ENCODE data around the gene MED16.

Gene MED16

DNA sequence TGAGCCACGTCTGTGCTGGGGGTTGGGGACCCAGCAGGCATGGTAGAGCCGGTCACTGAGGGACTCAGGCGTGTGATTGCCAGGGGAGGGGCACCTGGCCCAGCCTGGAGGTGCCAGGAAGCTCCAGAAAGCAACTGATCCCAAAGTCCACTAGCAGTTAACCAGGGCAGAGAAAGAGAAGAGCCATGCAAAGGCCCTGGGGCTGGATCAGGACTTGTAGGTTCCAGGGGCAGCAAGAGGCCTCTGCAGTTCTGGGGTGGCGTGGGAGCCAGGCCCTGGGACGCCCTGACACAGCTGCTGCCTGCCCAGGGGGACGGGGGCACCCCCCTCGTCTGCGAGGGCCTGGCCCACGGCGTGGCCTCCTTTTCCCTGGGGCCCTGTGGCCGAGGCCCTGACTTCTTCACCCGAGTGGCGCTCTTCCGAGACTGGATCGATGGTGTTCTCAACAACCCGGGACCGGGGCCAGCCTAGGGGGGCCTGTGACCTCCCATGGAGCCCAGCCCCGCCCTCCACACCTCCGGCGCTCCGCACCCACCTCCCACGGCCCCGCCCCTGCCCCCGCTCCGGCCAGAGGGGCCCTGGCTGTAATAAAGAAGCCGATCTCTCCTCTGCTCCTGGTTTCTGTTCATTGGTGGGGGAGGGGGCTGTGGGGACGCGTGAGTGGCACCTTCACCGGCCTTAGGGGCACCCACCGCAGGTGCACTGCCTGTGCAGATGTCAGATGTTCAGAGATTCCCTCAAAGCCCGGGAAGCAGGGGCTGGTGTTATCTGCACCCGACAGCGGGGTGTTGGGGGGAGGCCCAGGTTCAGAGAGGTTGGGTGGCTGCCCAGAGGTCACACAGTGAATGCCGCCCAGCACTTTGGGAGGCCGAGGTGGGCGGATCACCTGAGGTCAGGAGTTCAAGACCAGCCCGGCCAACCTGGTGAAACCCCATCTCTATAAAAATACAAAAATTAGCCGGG lies 61.3 kb downstream of the MED16 start:
- TF ChIP-seq GATA2 (IDR thresholded peaks at IDR 0.05; ENCODE audit: low read depth, low read length) (no peak), GATA3 (IDR thresholded peaks at IDR 0.05; ENCODE audit: low read depth, low read length) (no peak)

DNA sequence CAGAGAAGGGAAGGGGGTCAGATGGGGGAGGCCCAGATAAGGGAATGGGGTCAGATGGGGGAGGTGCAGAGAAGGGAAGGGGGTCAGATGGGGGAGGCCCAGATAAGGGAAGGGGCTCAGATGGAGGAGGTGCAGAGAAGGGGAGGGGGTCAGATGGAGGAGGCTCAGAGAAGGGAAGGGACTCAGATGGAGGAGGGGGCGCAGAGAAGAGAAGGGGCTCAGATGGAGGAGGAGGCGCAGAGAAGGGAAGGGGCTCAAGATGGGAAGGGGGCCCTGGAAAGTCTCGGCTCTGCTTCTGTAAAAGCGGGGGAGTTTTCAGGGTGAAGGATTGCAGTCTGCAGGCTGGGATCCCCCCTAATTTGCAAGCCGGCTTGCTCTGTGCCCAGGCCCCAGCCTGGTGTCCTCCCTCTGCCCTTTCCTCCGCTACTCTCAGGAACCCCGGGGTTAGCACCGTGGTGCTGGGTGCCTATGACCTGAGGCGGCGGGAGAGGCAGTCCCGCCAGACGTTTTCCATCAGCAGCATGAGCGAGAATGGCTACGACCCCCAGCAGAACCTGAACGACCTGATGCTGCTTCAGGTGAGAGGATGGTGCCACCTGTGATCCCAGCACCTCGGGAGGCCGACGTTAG lies 63.7 kb downstream of the MED16 start:
- TF ChIP-seq GATA2 (IDR thresholded peaks at IDR 0.05; ENCODE audit: low read depth, low read length) = no peak
- no peak for TF ChIP-seq GATA3 (IDR thresholded peaks at IDR 0.05; ENCODE audit: low read depth, low read length)

DNA sequence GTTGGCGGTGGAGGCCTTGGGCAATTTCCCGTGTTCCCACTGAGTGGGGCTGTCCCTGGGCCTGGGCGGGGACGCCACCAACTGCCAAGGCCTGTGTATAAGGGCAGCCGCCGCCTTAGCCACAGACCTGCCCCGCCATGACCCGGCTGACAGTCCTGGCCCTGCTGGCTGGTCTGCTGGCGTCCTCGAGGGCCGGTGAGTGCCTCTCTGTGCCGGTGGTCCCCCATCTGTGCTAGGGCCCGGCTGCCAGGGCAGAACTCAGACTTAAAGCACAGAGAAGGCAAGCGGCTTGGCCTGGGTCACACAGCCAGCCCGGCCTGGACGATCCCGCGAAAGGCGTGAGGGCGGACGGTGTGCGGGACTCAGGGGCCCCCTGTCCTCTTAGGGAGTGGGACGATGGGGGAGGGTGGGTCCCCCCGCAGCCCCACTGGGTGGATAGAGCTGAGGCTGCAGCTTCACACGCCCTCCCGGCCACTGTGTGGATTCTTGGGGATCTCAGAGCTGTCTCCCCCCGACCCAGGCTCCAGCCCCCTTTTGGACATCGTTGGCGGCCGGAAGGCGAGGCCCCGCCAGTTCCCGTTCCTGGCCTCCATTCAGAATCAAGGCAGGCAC lies 65.2 kb downstream of the MED16 start, which contains the start of gene AZU1:
AZU1 (plus strand) TSS at position 128 of the 612 bp plus-strand sequence; CDS start at position 138, 10 bp downstream.
- TF ChIP-seq GATA2 (IDR thresholded peaks at IDR 0.05; ENCODE audit: low read depth, low read length) (no peak), GATA3 (IDR thresholded peaks at IDR 0.05; ENCODE audit: low read depth, low read length) (no peak)

DNA sequence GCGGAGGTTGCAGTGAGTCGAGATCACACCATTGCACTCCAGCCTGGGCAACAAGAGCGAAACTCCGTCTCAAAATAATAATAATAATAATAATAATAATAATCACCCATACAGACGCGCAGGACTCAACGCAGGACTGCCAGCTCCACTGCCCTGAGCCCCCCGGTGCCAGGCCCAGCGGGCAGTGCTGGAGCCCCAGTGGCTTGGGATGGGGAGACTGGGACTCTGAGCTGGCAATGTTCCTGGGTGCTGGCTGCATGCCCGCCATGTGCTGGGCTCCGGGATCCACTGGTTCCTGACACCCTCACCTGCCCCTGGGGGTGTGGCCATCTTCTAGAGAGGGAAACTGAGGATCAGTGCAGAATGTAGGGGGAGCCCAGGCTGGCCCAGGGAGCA lies 65.7 kb downstream of the MED16 start:
- TF ChIP-seq GATA3 (IDR thresholded peaks at IDR 0.05; ENCODE audit: low read depth, low read length) = no peak
- TF ChIP-seq GATA2 (IDR thresholded peaks at IDR 0.05; ENCODE audit: low read depth, low read length) = no peak

DNA sequence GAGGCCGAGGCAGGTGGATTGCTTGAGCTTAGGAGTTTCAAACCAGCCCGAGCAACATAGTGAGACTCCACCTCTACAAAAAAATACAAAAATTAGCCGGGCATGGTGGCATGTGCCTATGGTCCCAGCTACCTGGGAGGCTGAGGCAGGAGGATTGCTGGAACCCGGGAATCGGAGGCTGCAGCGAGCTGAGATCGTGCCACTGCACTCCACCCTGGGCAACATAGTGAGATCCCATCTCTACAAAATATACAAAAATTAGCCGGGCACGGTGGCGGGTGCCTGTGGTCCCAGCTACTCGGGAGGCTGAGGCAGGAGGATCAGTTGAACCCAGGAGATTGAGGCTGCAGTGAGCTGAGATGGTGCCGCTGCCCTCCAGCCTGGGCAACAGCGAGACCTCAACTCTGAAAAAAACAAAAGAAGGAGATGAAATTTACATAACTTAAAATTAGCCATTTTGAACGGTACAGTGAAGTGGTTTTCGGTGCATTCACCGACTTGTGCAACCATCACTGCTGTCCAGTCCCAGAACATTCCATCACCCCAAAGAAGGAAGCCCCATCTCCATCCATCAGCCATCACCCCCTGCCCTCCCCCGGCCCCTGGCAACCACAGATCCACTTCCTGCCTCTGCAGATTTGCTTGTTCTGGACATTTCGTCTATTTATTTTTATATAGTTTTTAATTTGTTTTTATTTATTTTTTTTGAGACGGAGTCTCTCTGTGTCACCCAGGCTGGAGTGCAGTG lies 66.9 kb downstream of the MED16 start:
- TF ChIP-seq GATA2 (IDR thresholded peaks at IDR 0.05; ENCODE audit: low read depth, low read length) (no peak), GATA3 (IDR thresholded peaks at IDR 0.05; ENCODE audit: low read depth, low read length) (no peak)

DNA sequence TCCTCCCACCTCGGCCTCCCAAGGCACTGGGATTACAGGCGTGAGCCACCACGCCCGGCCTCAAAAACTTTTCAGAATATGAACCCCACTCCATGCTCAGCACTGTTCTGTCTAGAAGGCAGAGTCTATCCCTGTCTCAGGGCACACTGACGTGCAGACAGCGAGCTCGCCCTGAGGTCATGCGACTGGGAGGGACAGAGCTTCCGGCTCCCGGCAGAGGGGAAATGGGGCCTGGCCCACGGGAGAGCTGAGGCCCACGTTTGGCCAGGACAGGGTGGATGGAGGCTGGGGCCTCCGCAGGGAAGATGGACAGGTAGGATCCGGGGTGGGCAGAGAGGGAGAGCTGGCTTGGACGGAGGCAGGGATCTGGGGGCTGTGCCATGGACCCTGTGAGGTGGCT lies 68.1 kb downstream of the MED16 start:
- TF ChIP-seq GATA3 (IDR thresholded peaks at IDR 0.05; ENCODE audit: low read depth, low read length) (no peak), GATA2 (IDR thresholded peaks at IDR 0.05; ENCODE audit: low read depth, low read length) (no peak)

DNA sequence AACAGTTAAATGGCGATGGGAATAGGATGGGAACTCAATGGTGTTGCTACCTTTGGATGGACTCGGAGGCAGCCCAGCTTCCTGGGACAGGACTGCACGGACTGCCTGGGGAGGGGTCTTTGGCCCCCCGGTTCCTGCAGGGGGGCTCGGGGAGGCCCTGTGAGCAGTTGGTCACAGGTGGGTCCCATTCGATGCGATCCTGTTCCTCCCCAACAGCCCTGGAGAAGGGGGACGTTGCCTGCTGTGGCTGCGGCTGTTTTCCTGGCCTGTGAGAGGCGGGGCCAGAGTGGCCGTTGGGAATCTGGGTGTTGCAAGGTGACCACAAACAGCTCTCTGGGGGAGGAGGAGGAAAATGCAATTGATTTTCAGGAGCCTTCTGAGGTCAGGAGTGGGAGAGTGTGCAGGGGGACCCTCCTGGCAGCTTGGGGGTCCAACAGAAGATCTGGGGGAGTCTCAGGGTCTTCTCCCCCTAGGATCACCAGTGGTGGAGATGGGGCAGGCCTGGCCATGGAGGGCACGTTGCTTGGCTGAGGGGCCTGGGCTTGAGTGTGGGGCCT lies 69.3 kb downstream of the MED16 start:
- TF ChIP-seq GATA3 (IDR thresholded peaks at IDR 0.05; ENCODE audit: low read depth, low read length) = no peak
- TF ChIP-seq GATA2 (IDR thresholded peaks at IDR 0.05; ENCODE audit: low read depth, low read length) = no peak

DNA sequence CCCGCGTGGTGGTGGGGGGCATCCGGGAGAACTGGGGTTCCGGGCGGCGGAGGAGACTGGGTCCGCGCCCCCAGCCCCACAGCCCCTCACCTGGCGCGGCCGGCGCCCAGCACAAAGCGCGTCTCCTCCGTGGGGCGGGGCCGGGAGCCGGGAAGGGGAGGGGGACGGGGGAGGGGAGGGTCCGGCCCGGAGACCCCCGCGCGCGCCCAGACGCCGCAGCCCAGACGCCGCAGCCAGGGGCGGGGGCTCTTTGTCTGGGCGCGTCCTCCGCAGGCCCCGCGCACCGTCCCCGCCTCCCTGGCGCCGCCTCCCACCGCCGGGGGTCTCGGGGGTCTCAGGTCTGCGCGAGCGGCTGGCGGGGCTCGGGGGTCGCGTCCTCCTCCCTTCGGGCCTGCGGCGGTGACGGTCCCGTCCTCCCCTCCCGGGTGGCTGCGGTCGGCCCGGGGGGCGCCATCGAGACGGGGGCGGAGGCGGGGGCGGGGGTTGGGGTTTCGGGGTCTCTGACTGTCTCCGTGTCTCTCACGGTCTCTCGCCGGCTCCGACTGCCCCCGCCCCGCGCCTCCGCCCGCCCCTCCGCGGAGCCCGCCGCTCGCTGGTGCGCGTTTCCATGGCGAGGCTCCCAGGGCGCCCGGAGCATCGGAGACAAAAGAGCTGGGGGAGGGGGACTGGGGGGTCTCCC lies 71.0 kb downstream of the MED16 start, which contains the start of gene PLPPR3:
PLPPR3 (minus strand) TSS at position 131 of the 679 bp plus-strand sequence. CDS start 396 bp downstream, outside the sequence.
- TF ChIP-seq GATA2 (IDR thresholded peaks at IDR 0.05; ENCODE audit: low read depth, low read length) (no peak), GATA3 (IDR thresholded peaks at IDR 0.05; ENCODE audit: low read depth, low read length) (no peak)

DNA sequence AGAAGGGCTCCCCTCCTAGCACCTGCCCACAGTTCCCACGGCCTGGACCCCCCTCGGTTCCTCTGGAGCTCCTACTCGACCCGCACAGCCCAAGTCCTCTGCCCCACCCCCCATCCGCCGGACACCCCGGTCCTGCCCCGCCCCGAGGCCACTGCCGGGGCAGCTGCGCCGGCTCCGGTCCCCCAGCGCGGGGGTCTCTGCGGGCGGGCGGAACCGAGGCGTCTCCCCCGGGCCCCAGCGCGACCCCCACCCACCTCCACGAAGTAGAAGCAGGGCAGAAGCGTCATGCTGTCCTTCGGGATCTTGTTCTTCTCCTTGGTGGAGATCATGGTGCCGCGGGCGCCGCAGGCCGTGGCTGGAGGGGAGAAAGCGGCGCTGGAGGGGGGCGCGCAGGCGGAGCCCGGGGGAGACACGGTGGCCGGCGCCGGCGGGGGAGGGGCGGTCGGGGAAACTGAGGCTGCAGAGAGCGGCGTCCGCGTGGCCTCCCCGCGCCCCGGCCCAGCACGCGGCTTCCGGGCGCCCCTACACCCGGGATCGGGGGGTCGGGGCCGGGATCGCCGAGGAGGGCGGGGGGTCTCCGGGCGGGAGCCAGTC lies 71.7 kb downstream of the MED16 start:
- TF ChIP-seq GATA2 (IDR thresholded peaks at IDR 0.05; ENCODE audit: low read depth, low read length) (no peak), GATA3 (IDR thresholded peaks at IDR 0.05; ENCODE audit: low read depth, low read length) (no peak)
